Measurements from ENCODE around the gene BTBD9. TPM values are rescaled to one million over a fixed set of nuclear protein-coding genes. Genes with fewer than 3 reads are reported as not detected.

BTBD9 gene
- total RNA-seq, 6 experiments from 2014 or later, result 4.5 to 7.5 (median 5.7) TPM

DNA sequence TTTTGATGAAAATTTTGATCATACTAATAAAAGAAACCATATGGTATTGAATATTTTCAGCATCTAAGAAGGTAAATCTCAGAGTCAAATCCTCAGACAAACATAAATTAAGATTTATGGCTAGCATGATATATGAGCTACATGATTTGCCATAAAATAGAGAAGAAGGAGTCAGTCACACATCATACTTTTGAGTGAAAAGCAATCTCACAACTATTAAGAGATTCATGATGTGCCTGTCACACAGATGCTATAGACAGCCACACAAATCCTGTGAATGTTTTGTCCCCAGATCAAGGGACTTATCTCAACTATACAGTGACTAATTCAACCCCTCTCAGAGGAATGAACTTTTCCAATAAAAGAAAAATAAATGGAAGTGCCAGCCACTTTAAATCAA lies 85.7 kb downstream of the BTBD9 start:
- DNase-seq (no peak), ATAC-seq (no peak)
- H3K27ac ChIP-seq, result no peak overlapping the region
- no peaks in the 10 kb centered on the region for H3K4me1 ChIP-seq
- H3K36me3 ChIP-seq, result no peaks in the 10 kb centered on the region
- H3K4me3 ChIP-seq, result no peak overlapping the region
- no peaks in the 10 kb centered on the region for H3K9me3 ChIP-seq
- TF ChIP-seq, protein P1, sequence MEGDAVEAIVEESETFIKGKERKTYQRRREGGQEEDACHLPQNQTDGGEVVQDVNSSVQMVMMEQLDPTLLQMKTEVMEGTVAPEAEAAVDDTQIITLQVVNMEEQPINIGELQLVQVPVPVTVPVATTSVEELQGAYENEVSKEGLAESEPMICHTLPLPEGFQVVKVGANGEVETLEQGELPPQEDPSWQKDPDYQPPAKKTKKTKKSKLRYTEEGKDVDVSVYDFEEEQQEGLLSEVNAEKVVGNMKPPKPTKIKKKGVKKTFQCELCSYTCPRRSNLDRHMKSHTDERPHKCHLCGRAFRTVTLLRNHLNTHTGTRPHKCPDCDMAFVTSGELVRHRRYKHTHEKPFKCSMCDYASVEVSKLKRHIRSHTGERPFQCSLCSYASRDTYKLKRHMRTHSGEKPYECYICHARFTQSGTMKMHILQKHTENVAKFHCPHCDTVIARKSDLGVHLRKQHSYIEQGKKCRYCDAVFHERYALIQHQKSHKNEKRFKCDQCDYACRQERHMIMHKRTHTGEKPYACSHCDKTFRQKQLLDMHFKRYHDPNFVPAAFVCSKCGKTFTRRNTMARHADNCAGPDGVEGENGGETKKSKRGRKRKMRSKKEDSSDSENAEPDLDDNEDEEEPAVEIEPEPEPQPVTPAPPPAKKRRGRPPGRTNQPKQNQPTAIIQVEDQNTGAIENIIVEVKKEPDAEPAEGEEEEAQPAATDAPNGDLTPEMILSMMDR (IDR thresholded peaks at IDR 0.05), result no peak
- TF ChIP-seq POLR2A (IDR thresholded peaks at IDR 0.05), result no peak
- intact Hi-C loops (cut with DNase I), result no loop called here
- no peaks in the 10 kb centered on the region for H3K27me3 ChIP-seq

DNA sequence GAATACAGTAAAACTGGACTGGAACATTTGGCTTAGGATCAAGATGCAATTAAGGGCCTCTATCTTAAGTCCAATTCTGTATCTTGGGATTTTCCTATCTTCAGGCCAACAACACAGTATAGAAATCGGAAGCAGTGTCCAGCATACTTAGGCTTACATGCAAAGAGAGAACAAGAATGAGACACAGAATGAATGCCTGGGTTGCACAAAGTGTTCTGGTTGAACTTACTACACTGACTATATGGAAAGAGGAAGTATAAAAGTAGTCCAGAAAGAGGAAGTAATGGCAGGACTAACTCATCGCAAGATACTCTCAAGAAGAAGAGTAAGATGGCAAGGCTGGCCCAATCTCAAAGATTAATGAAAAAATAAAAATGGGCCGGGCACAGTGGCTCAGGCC lies 87.6 kb downstream of the BTBD9 start:
- 57% methylated on average over 2 of the region's 3 CpGs for WGBS (ENCODE audit: insufficient coverage, low coverage, low lambda C conversion rate, missing lambda C conversion rate)
- no peak overlapping the region for H3K4me3 ChIP-seq
- no peaks in the 10 kb centered on the region for H3K36me3 ChIP-seq
- H3K27ac ChIP-seq, result no peak overlapping the region
- no peaks in the 10 kb centered on the region for H3K9me3 ChIP-seq
- peak; percentile 30 to 56 (median 42) for ATAC-seq
- H3K27me3 ChIP-seq, result no peaks in the 10 kb centered on the region
- intact Hi-C loops (cut with DNase I), result no loop called here
- DNase-seq, result no peak
- no peaks in the 10 kb centered on the region for H3K4me1 ChIP-seq
- TF ChIP-seq, protein P1 (IDR thresholded peaks at IDR 0.05), result no peak
- no peak for TF ChIP-seq POLR2A (IDR thresholded peaks at IDR 0.05)

GRCh38 chr6:38549795-38550194 lies 89.9 kb downstream of the BTBD9 start:
- Histone ChIP-seq H3K27me3 (no peaks in the 10 kb centered on the region), H3K4me3 (no peak overlapping the region), H3K27ac (no peak overlapping the region), H3K36me3 (no peaks in the 10 kb centered on the region), H3K4me1 (no peaks in the 10 kb centered on the region), H3K9me3 (no peaks in the 10 kb centered on the region)
- ATAC-seq (no peak), DNase-seq (no peak)
- 88% methylated on average over 5 of the region's 5 CpGs for WGBS (ENCODE audit: insufficient coverage, low coverage, low lambda C conversion rate, missing lambda C conversion rate)
- intact Hi-C loops (cut with DNase I), result no loop called here
- TF ChIP-seq, protein P1 (IDR thresholded peaks at IDR 0.05), result no peak
- TF ChIP-seq POLR2A (IDR thresholded peaks at IDR 0.05), result no peak

DNA sequence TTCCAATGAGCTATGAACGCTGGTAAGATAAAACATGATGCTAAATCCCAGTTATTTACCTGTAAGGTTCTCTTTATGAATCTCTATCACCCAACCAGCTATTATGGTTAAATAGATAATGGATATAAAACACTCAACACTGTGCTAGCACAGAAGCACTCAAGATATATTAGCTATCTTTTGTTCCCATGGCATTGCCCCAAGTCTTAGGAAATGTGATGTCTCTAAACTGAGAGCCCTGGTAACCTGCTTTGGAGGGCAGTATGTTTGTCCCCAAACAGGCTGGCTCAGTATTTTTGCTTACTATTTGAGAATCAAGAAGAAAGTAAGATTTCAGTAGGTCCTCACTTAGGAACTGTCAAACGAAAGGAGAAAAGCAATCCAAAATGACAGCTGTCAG lies 90.5 kb downstream of the BTBD9 start:
- Histone ChIP-seq H3K4me1 (no peaks in the 10 kb centered on the region), H3K27ac (no peak overlapping the region), H3K4me3 (no peak overlapping the region), H3K9me3 (no peaks in the 10 kb centered on the region), H3K36me3 (no peaks in the 10 kb centered on the region), H3K27me3 (no peaks in the 10 kb centered on the region)
- DNase-seq, result no peak
- intact Hi-C loops (cut with DNase I), result no loop called here
- TF ChIP-seq, protein P1 (IDR thresholded peaks at IDR 0.05), result no peak
- TF ChIP-seq POLR2A (IDR thresholded peaks at IDR 0.05), result no peak
- ATAC-seq, result no peak
- WGBS (ENCODE audit: insufficient coverage, low coverage, low lambda C conversion rate, missing lambda C conversion rate), result 85% methylated on average over 2 of the region's 2 CpGs

DNA sequence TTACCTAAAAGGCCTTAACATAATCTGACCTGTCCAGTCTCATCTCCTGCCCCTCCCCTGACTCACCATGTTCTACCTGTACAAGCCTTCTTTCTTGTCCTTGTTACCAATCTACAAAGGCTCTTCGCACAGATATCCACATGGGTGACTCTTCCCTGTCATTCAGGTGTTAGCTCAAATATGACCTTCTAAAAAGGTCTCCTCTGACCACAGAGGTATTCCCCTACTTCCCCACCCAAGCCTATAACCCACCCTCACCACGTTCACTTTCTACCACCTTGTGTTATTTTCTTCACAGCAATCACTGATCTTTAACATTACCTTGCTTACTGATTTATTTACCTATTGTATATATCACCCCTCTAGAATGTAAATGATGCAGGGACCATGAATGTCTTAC lies 96.7 kb downstream of the BTBD9 start:
- intact Hi-C loops (cut with DNase I), result no loop called here
- no peaks in the 10 kb centered on the region for H3K27me3 ChIP-seq
- H3K4me1 ChIP-seq, result no peaks in the 10 kb centered on the region
- no peak overlapping the region for H3K27ac ChIP-seq
- no peak for ATAC-seq
- H3K9me3 ChIP-seq, result no peaks in the 10 kb centered on the region
- no peak overlapping the region for H3K4me3 ChIP-seq
- TF ChIP-seq POLR2A (IDR thresholded peaks at IDR 0.05), result no peak
- TF ChIP-seq, protein P1 (IDR thresholded peaks at IDR 0.05), result no peak
- 83% methylated on average over 2 of the region's 2 CpGs for WGBS (ENCODE audit: insufficient coverage, low coverage, low lambda C conversion rate, missing lambda C conversion rate)
- no peak for DNase-seq
- H3K36me3 ChIP-seq, result no peaks in the 10 kb centered on the region
